ACC112 (cell line): Measurements from ENCODE around the gene RFX3.

Experiments
- H2AFZ ChIP-seq: fragments of 200-600 bp; sonication (generic); one replicate; pipeline ENCODE4 v1.6.0; 2017; ENCODE audit warnings: antibody characterized with exemption, low read length; ENCODE audit not compliant: unreplicated experiment
- H3K27ac ChIP-seq: fragments of 200-600 bp; sonication (generic); 2 replicates; pipeline ENCODE4 v1.5.1; 2014; ENCODE audit warnings: low read depth, mild to moderate bottlenecking, antibody characterized with exemption, low read length, moderate library complexity
- H3K27me3 ChIP-seq: fragments of 200-600 bp; sonication (generic); 2 replicates; pipeline ENCODE4 v1.6.1; 2014; ENCODE audit warnings: mild to moderate bottlenecking, antibody characterized with exemption, low read length, moderate library complexity, mixed read lengths; ENCODE audit not compliant: insufficient read depth
- H3K36me3 ChIP-seq: fragments of 200-600 bp; sonication (generic); 2 replicates; pipeline ENCODE4 v1.6.1; 2016; ENCODE audit warnings: mild to moderate bottlenecking, antibody characterized with exemption, low read length, moderate library complexity, mixed read lengths; ENCODE audit not compliant: insufficient read depth
- H3K4me1 ChIP-seq: fragments of 200-600 bp; sonication (generic); one replicate; pipeline ENCODE4 v1.6.1; 2016; ENCODE audit warnings: low read length, mixed read lengths; ENCODE audit not compliant: insufficient read depth, unreplicated experiment, control insufficient read depth
- H3K4me3 ChIP-seq: fragments of 200-600 bp; sonication (generic); 2 replicates; pipeline ENCODE4 v1.5.1; 2014; ENCODE audit warnings: mild to moderate bottlenecking, low read depth, low read length
- H3K79me2 ChIP-seq: fragments of 200-600 bp; sonication (generic); one replicate; pipeline ENCODE4 v1.6.0; 2016; ENCODE audit warnings: low read length; ENCODE audit not compliant: control insufficient read depth, unreplicated experiment, insufficient read depth

Gene RFX3

DNA sequence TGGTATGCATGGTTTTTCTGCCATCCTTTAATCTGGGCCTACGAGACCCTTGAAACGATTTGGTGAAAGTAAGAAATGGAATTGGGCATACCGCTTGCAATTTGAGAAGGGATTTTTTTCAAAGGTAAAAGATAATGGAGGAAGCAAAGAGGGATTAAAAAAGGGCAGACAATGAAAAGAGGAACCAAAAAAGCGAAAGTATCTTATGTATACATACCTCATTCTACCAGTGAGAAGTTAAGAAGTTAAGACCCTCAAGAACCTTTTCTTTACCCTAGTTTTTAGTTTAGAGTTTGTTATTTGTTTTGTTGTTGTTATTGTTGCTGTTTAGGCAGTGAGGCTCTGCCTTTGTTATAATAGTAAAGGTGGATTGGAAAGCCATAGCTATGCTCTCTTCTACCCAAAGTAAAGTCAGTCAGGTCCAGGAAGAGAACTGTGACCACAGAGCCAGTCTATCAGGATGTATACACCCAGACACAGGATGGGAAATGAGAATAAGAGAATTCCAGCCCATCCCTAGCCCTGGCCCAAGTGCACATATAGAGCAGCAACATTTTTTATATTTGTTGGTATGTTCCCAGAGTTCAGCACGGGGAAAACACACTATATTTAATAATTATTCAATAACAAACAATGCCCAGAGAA is 166.6 kb downstream of the RFX3 start:
- Histone ChIP-seq H3K27ac (no peak overlapping the region), H3K4me1 (no peaks in the 10 kb centered on the region), H3K36me3 (no peaks in the 10 kb centered on the region), H3K79me2 (no peaks in the 10 kb centered on the region), H3K27me3 (no peaks in the 10 kb centered on the region), H3K4me3 (no peak overlapping the region), H2AFZ (no peak overlapping the region)

DNA sequence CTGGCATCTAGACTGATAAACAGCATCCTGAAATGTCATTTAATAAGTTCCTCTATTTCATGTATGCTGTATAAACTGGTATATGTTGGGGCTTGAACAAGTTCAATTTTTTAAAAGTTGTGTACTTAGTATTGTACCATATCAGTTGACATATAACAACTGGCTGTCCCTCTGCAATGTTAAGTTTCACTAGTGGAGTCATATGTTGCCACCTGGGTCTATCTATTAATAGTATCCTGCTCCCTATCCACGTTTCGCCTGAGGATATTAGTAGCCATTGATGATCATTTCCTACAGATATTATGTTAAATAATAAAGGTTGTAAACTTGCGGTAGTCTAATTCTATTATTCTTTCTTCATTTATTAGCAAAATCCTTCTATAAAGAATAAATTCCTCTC is 177.6 kb downstream of the RFX3 start:
- no peaks in the 10 kb centered on the region for H3K27me3 ChIP-seq
- no peaks in the 10 kb centered on the region for H3K79me2 ChIP-seq
- H3K4me1 ChIP-seq = peaks cover 10% of the 10 kb centered on the region
- no peak overlapping the region for H3K4me3 ChIP-seq
- no peaks in the 10 kb centered on the region for H3K36me3 ChIP-seq
- H2AFZ ChIP-seq = no peak overlapping the region
- H3K27ac ChIP-seq = no peak overlapping the region

DNA sequence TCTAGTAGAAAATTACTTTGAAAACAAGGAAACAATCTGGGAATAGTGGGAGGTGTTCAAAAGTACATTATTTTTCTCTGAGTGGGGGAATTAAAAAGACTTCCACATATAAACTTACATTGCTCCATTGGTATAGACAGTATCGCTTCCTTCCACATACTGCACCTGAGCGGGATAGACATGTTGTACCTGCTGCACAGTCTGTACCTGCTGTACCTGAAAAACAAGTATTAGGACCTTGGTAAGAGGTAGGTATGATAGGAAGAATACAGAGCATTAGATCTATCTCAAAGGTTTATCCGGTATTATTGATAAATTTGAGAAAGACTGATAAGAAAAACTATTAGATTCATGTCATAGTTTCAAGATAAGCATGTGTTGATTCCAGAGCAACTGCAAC is 179.3 kb downstream of the RFX3 start:
- no peak overlapping the region for H3K27ac ChIP-seq
- H3K79me2 ChIP-seq = no peaks in the 10 kb centered on the region
- no peak overlapping the region for H3K4me3 ChIP-seq
- H2AFZ ChIP-seq = no peak overlapping the region
- peaks cover 20% of the 10 kb centered on the region for H3K4me1 ChIP-seq
- no peaks in the 10 kb centered on the region for H3K27me3 ChIP-seq
- H3K36me3 ChIP-seq = no peaks in the 10 kb centered on the region

DNA sequence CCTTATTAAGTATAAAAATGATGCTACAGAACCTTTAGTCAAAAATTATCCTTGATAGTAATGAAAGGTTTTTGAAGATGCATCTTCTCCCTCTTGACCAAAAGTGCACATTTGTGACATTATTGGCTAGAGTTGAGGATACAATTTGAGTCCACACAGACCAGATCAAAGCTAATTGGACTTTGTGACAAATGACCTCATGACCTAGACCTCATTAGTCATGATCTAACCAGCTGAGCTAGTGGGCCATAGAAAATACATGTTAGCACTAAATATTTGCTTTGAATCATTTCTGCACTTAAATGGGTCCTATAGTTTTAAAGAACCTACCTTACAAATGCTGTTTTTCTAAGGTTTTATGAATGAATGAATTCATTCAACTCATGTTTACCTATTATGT is 182.1 kb downstream of the RFX3 start:
- H3K27me3 ChIP-seq = no peaks in the 10 kb centered on the region
- H3K4me1 ChIP-seq = peaks cover 20% of the 10 kb centered on the region
- H3K4me3 ChIP-seq = no peak overlapping the region
- H3K27ac ChIP-seq = no peak overlapping the region
- H2AFZ ChIP-seq = no peak overlapping the region
- H3K36me3 ChIP-seq = no peaks in the 10 kb centered on the region
- no peaks in the 10 kb centered on the region for H3K79me2 ChIP-seq

DNA sequence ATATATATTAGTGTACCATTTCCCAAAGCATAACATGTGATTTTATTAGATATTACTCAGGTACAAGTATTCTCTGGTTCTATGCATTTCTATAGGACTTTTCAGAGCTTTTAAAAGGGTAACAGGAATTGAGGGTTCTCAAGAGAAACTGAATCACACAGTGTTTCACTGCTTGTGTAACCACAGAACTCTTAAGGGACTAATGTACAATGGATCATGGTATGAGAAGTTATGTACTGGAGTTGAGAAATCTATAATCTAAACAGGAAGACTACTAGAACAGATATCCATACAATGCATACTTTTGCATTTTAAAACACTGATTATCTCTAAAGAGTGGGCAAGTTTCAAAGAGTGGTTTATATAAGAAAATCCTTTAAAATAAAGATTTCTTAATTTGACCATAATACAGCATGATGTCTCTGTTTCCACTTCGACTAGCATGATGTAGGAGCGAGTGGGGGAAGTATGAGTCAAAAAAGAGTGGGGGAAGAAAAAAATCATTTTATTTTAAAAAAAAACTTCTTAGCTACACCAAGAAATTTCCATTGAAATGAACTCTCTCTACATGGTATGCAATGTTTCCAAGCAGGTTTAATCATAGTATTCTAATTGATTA is 183.5 kb downstream of the RFX3 start:
- Histone ChIP-seq H3K4me1 (peaks cover 31% of the 10 kb centered on the region), H3K27me3 (no peaks in the 10 kb centered on the region), H3K36me3 (no peaks in the 10 kb centered on the region), H2AFZ (no peak overlapping the region), H3K27ac (peak overlapping the region; percentile 71), H3K4me3 (peak overlapping the region; percentile 3; the same call in 1 of the 2 replicates), H3K79me2 (no peaks in the 10 kb centered on the region)

DNA sequence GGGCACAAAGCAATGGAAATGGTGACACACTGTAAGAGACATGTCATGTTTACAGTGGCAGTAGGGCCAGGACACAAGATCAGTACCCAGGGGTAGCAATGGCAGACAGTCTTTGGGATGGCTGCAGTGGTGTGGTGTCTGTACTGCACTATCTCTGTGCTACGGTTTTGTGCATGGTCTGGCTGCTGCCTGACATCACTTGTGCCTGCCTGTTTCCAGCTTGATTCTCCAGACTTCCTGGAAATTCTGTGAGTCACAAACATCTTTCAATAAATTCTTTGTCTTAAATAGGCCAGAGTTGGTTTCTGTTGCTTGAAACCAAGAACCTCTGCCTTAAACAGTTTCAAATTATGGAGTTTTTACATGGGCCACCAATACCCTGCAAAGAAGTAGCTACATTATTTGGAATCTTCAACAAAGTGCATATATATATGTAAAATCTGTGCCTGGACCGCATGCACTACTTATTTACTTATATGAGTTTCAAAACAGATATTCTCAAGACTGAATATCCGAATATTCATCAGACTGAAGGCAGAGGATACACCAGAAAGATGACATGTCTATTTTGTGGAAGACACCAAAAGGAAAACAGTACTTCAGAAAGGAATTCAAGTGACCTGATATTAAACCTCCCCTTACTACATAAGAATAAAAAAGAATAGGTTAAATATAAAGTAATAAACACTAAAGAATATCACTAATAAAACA is 188.1 kb downstream of the RFX3 start:
- Histone ChIP-seq H2AFZ (peak overlapping the region; percentile 56), H3K4me1 (peaks cover 18% of the 10 kb centered on the region), H3K27me3 (no peaks in the 10 kb centered on the region), H3K79me2 (no peaks in the 10 kb centered on the region), H3K4me3 (no peak overlapping the region), H3K36me3 (no peaks in the 10 kb centered on the region), H3K27ac (no peak overlapping the region)

DNA sequence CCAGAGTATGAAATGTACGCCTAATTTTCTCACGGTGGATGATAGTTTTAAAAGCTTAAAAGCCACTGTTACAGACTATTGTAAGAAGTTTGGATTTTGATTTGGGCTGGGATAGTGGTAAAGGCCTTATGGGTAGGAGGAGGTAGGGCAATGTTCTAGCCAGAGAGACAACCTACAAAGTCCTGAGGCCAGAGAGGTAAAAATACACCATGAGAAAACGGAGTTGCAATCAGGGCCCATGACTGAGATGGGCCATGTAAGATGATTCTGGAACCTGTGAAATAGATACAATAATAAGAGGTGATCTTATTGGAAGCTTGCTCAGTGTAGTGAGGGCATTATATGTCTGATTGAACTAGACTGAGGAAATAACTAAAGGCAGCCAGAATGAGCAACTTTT is 188.8 kb downstream of the RFX3 start:
- H3K36me3 ChIP-seq = no peaks in the 10 kb centered on the region
- H3K4me1 ChIP-seq = peaks cover 13% of the 10 kb centered on the region
- no peak overlapping the region for H3K27ac ChIP-seq
- H2AFZ ChIP-seq = peak overlapping the region; percentile 56
- no peaks in the 10 kb centered on the region for H3K79me2 ChIP-seq
- no peaks in the 10 kb centered on the region for H3K27me3 ChIP-seq
- H3K4me3 ChIP-seq = no peak overlapping the region

DNA sequence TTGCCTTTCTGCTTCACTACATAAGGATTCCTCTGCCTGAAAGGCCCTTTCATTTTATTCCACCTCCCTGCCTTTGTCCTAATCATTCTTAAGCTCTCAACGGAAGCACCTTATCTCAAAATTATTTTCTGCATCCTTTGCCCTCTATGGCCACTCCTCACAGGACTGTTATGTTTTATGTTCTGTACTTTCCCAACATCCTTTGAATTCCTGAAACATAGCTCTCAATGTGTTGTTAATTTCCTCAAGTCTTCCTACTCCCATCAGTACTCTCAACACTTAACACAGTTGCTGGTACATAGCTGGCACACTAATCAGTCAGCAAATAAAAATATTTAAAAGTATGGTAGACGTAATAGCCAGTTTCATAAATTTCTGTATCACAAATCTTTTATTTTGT is 193.0 kb downstream of the RFX3 start:
- no peak overlapping the region for H3K27ac ChIP-seq
- no peaks in the 10 kb centered on the region for H3K79me2 ChIP-seq
- H3K4me1 ChIP-seq = peaks cover 20% of the 10 kb centered on the region
- no peaks in the 10 kb centered on the region for H3K36me3 ChIP-seq
- H2AFZ ChIP-seq = no peak overlapping the region
- H3K4me3 ChIP-seq = no peak overlapping the region
- no peaks in the 10 kb centered on the region for H3K27me3 ChIP-seq

DNA sequence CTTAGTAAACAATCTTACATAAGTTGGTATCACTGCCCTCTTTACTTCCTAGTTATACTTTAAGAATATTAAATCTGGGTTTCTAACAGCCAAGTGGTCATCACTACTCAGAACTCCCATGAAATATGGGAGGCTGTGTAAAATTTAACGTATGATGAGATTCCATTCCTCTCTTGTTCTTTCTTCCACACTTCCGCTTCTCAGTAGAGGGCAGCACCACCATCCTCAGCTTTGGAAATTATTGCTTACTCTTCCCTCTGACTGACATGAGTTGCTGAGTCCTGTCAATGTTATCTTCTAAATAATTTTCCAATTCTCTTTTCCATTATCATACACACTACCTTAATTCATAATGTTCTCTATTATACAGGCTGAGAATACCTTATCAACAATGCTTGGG is 194.0 kb downstream of the RFX3 start:
- Histone ChIP-seq H3K79me2 (no peaks in the 10 kb centered on the region), H3K36me3 (no peaks in the 10 kb centered on the region), H3K27ac (no peak overlapping the region), H3K4me3 (no peak overlapping the region), H3K4me1 (peaks cover 12% of the 10 kb centered on the region), H3K27me3 (no peaks in the 10 kb centered on the region), H2AFZ (no peak overlapping the region)

GRCh38 chr9:3330792-3331420 is 194.9 kb downstream of the RFX3 start:
- H3K4me3 ChIP-seq = no peak overlapping the region
- no peaks in the 10 kb centered on the region for H3K27me3 ChIP-seq
- no peak overlapping the region for H3K27ac ChIP-seq
- no peaks in the 10 kb centered on the region for H3K36me3 ChIP-seq
- H3K79me2 ChIP-seq = no peaks in the 10 kb centered on the region
- peaks cover 12% of the 10 kb centered on the region for H3K4me1 ChIP-seq
- no peak overlapping the region for H2AFZ ChIP-seq
